Breast epithelium (tissue), 3 donors: ENCODE results near the gene TANC1.

Experiments
- POLR2A ChIP-seq: fragments of 450-650 bp; IDR thresholded peaks from one replicate; pipeline ENCODE4 v1.6.1; 2016; ENCODE audit warnings: antibody characterized with exemption, mild to moderate bottlenecking, moderate library complexity
- POLR2AphosphoS5 ChIP-seq, 3 donors: sonication (generic); formaldehyde crosslinking; IDR thresholded peaks; one replicate each; pipeline ENCODE4 v1.6.1; 2017; ENCODE audit warnings: antibody characterized with exemption in 3 of 3
- TF ChIP-seq, protein P1 (sequence below), 3 donors: fragments of 450-650 bp; IDR thresholded peaks; one replicate each; pipeline ENCODE4 v1.5.1; 2016 to 2017; ENCODE audit warnings: antibody characterized with exemption in 3 of 3, mild to moderate bottlenecking in 3 of 3, moderate library complexity in 3 of 3

DNA sequence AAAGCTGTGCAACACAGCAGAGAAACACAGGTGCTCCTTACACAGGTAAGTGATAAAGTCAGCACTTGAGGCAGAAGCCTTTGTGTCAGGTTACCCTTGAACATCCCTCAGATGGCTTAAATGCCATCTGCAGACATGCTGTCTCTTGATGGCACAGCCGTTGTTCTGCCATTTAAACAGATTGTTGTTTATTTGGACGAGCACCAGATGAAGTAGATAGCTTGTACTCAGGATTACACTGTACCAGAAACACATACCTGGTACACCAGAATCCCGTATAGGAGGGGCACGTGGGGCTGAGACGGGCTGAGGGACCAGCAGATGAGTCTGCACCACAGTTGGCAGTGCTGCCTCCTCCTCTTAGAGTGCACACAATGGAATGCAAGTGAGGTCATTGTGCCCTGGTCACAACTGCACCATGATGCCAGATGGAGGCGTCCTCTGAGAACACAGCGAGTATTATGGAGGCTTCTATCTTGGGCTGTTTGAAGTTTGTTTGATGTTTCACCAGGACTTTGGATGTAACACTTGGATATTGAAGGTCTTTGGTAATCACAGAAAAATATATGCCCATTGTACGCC is 143.0 kb downstream of the TANC1 start:
- TF ChIP-seq, protein P1, sequence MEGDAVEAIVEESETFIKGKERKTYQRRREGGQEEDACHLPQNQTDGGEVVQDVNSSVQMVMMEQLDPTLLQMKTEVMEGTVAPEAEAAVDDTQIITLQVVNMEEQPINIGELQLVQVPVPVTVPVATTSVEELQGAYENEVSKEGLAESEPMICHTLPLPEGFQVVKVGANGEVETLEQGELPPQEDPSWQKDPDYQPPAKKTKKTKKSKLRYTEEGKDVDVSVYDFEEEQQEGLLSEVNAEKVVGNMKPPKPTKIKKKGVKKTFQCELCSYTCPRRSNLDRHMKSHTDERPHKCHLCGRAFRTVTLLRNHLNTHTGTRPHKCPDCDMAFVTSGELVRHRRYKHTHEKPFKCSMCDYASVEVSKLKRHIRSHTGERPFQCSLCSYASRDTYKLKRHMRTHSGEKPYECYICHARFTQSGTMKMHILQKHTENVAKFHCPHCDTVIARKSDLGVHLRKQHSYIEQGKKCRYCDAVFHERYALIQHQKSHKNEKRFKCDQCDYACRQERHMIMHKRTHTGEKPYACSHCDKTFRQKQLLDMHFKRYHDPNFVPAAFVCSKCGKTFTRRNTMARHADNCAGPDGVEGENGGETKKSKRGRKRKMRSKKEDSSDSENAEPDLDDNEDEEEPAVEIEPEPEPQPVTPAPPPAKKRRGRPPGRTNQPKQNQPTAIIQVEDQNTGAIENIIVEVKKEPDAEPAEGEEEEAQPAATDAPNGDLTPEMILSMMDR (IDR thresholded peaks at IDR 0.05) = no peak
- TF ChIP-seq POLR2A (no peak), POLR2AphosphoS5 (IDR thresholded peaks at IDR 0.05) (no peak)
